ENCODE measurements around the gene MPZL3.

Gene MPZL3

GRCh38 chr11:118264569-118265465 lies 12.7 kb upstream of the MPZL3 start:
- no peak for DNase-seq

GRCh38 chr11:118263695-118264568 lies 11.8 kb upstream of the MPZL3 start, which contains the start of gene MPZL2:
MPZL2 (minus strand) TSS chr11:118264297; CDS start chr11:118264153, 144 bp downstream.
- DNase-seq, result no peak

- DNase-seq, result no peak
Measured at GRCh38 chr11:118263112-118263511, 10.9 kb upstream of the MPZL3 start.

GRCh38 chr11:118260353-118260752 lies 8.2 kb upstream of the MPZL3 start:
- DNase-seq, result no peak

GRCh38 chr11:118259138-118259537 lies 7.0 kb upstream of the MPZL3 start:
- no peak for DNase-seq

DNA sequence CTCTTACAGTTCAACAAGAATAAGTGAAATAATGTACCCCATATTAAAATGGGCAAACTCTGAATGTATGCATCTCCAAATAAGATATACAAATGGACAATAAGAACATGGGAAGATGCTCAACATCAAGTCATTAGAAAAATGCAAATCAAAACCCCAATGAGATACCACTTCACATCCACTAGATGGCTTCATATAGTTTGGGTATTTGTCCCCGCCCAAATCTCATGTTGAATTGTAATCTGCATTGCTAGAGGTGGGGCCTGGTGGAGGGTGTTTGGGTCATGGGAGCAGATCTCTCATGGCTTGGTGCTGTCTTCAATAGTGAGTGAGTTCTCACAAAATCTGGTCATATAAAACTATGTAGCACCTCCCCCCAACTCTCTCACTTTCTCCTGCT lies 6.2 kb upstream of the MPZL3 start:
- DNase-seq, result no peak

GRCh38 chr11:118252688-118253087 lies 523 bp upstream of the MPZL3 start:
- DNase-seq, result no peak

GRCh38 chr11:118247041-118247440 lies 5.1 kb downstream of the MPZL3 start:
- no peak for DNase-seq

DNA sequence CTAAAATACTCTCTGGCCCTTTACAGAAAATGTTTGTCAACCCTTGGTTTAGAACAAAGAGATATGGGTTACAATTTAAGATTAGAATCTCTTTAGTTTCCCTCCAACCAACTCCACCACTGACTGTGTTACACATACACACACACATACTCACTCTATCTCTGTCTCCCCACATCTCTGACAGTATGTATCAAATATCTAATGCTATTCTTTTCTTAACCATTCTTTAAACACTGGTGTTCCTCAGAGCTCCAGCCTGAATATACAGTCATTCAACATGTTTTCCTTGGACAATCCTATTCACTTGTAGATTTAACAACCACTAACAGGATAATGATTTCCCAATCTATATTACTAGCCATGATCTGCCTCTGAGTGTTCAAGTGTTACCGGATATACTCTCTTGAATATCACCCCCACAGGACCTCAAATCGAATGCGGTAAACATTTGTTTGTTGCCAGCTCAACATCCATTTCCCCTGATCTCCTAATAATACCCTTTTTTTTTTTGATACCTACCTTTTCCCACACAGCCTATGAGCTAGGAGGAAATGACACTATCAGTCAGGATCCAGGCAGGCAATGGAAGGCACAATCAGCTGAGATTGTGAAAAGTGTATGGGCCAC lies 6.1 kb downstream of the MPZL3 start:
- DNase-seq, result no peak

DNA sequence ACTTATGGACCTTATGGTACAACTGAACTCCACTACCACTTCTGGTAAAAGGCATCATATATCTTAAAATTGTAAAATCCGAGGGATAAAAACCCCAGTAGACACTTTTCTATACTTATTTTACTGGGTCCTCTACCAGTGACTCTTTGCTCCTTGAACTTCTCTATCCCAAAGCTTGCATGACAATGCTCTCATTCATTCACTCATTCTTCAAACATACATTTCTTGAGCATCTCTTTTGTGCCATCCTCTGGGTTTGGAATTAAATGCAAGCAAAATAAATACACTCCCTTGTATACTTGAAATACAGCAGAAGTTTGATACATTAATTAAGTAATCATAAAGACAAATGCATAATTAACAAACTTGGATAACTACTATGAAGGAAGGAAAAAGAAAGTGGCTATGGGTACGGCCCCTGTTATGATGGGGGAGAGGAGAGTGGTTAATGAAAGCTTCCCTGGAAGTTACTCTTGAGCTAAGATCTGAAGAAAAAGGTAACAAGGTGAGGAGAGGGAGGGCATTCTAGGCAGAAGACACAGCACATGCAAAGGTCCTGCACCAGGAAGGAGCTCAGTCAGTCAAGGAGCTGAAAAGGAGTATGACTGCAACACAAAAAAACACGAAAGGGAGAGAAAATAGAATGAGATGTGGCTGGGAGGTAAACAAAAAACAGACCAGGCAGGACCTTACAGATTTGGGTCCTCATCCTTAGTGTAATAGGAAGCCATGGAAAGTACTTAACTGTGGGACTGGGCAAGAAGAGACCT lies 8.0 kb downstream of the MPZL3 start:
- no peak for DNase-seq

GRCh38 chr11:118243161-118243560 lies 9.0 kb downstream of the MPZL3 start:
- no peak for DNase-seq

GRCh38 chr11:118241764-118242098 lies 10.4 kb downstream of the MPZL3 start:
- DNase-seq, result no peak

GRCh38 chr11:118240999-118241763 lies 11.0 kb downstream of the MPZL3 start:
- DNase-seq, result no peak

DNA sequence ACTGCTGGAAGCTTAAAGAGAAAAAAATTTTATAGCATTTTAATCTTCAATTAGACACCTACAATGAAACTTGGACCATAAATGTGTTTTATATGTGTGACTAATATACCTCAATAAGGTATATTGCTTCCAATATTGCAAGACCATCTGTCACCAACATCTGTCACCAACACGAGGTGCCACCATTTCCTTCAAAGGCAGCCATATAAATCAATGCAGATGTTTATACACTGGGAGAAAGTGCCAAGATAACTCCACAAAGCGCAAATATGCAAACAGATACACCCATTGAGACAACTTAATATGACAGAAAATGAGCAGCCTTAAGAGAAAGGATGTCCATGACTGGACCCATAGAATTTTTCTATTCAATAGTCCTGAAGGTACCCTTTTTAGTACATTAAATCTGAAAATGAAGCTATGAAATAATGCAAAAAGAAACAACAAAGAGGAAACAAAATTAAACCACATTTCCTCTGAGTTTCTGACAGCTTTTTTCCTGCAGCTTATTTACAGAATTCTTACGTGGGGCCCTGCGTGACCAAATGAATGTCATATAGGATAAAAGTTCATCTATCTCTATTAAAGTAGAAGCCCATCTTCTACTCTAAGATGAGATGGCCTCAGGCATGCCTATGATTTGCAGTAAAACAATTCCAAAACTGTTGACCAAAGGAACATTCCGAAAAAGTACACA lies 12.5 kb downstream of the MPZL3 start:
- no peak for DNase-seq

GRCh38 chr11:118238929-118239328 lies 13.2 kb downstream of the MPZL3 start:
- DNase-seq, result no peak

GRCh38 chr11:118238421-118238820 lies 13.7 kb downstream of the MPZL3 start:
- DNase-seq, result no peak

GRCh38 chr11:118236170-118236569 lies 16.0 kb downstream of the MPZL3 start:
- DNase-seq, result no peak

- DNase-seq, result no peak
Measured at GRCh38 chr11:118234833-118235232, 17.3 kb downstream of the MPZL3 start.

DNA sequence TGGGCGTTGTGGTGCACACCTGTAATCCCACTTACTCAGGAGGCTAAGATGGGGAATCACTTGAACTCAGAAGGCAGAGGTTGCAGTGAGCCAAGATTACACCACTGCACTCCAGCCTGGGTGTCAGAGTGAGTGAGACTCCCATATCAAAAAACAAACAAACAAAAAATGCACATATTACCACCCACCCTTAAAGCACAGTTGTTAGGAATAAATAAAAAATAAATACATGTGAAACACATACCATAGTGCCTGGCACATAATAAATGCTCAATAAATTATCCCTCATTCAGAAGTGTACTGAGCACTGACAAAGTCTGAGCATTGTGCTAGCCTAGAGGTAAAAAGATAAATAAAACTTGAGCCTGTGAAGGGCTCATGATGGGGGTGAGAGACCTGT lies 18.3 kb downstream of the MPZL3 start:
- DNase-seq, result no peak

DNA sequence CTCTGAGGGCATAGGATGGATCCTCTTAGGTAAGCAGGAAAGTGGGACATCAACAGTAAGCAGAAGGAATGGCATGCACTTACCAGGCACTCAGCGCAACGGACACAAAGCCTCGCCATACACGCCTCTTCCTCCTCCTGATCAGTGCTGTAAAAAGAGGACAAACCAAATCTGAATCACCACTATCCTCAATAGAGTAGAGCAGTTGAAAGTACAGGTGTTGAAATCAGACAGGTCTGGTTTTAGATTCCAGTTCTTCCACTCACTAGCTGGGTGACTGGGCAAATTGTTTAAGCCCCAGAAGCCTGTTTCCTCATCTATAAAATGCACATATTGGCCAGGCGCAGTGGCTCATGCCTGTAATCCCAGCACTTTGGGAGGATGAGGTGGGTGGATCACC lies 18.8 kb downstream of the MPZL3 start:
- no peak for DNase-seq

DNA sequence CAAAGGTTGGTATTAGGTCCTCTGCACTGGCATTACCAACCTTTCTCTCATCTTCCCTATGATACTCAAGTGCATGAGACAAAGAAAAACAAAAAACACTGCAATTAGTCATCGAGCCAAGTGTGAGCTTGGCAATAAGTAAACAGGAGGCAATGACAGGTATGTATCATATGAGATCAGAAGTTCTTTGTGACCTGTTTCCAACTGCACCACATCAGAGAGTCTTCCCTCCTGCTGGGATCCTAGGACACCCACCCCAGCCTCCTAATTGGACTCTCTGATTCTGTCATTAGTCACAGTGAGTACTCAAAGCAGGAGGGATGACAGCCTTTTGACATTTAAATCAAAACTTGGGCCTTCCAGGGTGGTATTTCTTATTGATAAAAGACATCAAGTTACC lies 19.5 kb downstream of the MPZL3 start:
- no peak for DNase-seq
